ENCODE data around the gene CCNY. TPM values are rescaled to one million over a fixed set of nuclear protein-coding genes. Genes with fewer than 3 reads are reported as not detected.
A peak's percentile ranks its signal among the peaks of the same experiment; 100 is the strongest.

CCNY gene
- total and polyA plus RNA-seq, 12 donors = 26.0 to 99.4 (median 88.9) TPM

GRCh38 chr10:35613597-35614226 lies 277.4 kb downstream of the CCNY start:
- ATAC-seq (peak in 1 of 8 donors; percentile 49), DNase-seq (no peak)
- intact Hi-C loops (cut with DNase I) = no loop called here
- Histone ChIP-seq H3K36me3 (no peaks in the 10 kb centered on the region), H3K4me1 (no peaks in the 10 kb centered on the region), H3K27ac (no peak overlapping the region), H3K9me3 (no peaks in the 10 kb centered on the region), H3K4me3 (no peak overlapping the region), H3K27me3 (peaks cover 0 to 30% (median 15%) of the 10 kb centered on the region in 7 donors)
- TF ChIP-seq CTCF (IDR thresholded peaks at IDR 0.05) = peak in 7 of 9 donors; percentile 25 to 53 (median 47)
- 52 to 59% methylated on average over 8 of the region's 8 CpGs for WGBS, 2 donors

GRCh38 chr10:35614312-35614711 lies 278.0 kb downstream of the CCNY start:
- no peaks in the 10 kb centered on the region for H3K4me1 ChIP-seq
- no peak overlapping the region for H3K4me3 ChIP-seq
- no peaks in the 10 kb centered on the region for H3K9me3 ChIP-seq
- H3K27ac ChIP-seq = no peak overlapping the region
- DNase-seq (no peak), ATAC-seq (no peak)
- TF ChIP-seq CTCF (IDR thresholded peaks at IDR 0.05) = no peak
- H3K27me3 ChIP-seq = peaks cover 0 to 24% (median 11%) of the 10 kb centered on the region in 7 donors
- intact Hi-C loops (cut with DNase I) = no loop called here
- no peaks in the 10 kb centered on the region for H3K36me3 ChIP-seq
- WGBS, 2 donors = 55 to 69% methylated on average over 5 of the region's 5 CpGs

Other genes starting within 250 kb of the CCNY start
- 10 to 100 TPM; 28.3 to 39.8 (median 38.0) TPM for gene CUL2, start 246.2 kb upstream of the CCNY start, total RNA-seq
- gene CUL2, start 246.2 kb upstream of the CCNY start, polyA plus RNA-seq = 10 to 100 TPM in 1 of 2 donors, 1 to 10 TPM in 1; 5.7 to 15.3 TPM
- gene CREM, start 209.7 kb upstream of the CCNY start, total RNA-seq = 10 to 100 TPM; 44.1 to 91.7 (median 57.6) TPM
- 10 to 100 TPM; 37.8 to 81.5 TPM for gene CREM, start 209.7 kb upstream of the CCNY start, polyA plus RNA-seq